Spinal cord (tissue), 10 donors: ENCODE measurements around the gene BMPER. TPM values are rescaled to one million over a fixed set of nuclear protein-coding genes. Genes with fewer than 3 reads are reported as not detected.

ENCODE experiments used
- DNase-seq, 6 donors: peaks; one replicate each; pipeline versions ENCODE4 v3.0.0 to v3.0.0-alpha.2; 2013 to 2015; ENCODE audit warnings: low spot score in 6 of 6, low read depth in 4 of 6
- H3K27ac ChIP-seq: one replicate; pipeline ENCODE4 v1.5.1; 2013; ENCODE audit warnings: low read depth, low read length, control low read depth
- H3K27me3 ChIP-seq: one replicate; pipeline ENCODE4 v1.6.1; 2013; ENCODE audit warnings: low read length; ENCODE audit not compliant: control insufficient read depth, insufficient read depth
- H3K36me3 ChIP-seq: one replicate; pipeline ENCODE4 v1.6.1; 2013; ENCODE audit warnings: low read length; ENCODE audit not compliant: control insufficient read depth, insufficient read depth
- H3K4me1 ChIP-seq: one replicate; pipeline ENCODE4 v1.6.1; 2013; ENCODE audit warnings: low read length; ENCODE audit not compliant: control insufficient read depth, insufficient read depth
- H3K4me3 ChIP-seq: one replicate; pipeline ENCODE4 v1.5.1; 2013; ENCODE audit warnings: low read depth, low read length, control low read depth
- H3K9me3 ChIP-seq: one replicate; pipeline ENCODE4 v1.6.1; 2013; ENCODE audit warnings: low read length; ENCODE audit not compliant: control insufficient read depth, insufficient read depth
- WGBS: methylation state at CpG from one replicate; pipeline ENCODE4 v1.1.5; 2013; ENCODE audit warnings: missing lambda C conversion rate; ENCODE audit not compliant: insufficient coverage; 5-methylcytosine and 5-hydroxymethylcytosine counted together
- polyA plus RNA-seq, 2 donors: library from polyadenylated mRNA; unstranded; fragments of 120-200 nt; gene quantifications; one replicate each; pipeline ENCODE4 v1.2.1, GENCODE V29; 2013; ENCODE audit not compliant: insufficient read length in 2 of 2
- total RNA-seq, 2 donors: library from RNA; depleted of rRNA in 1 of 2; stranded (reverse); fragments of 120-200 nt in 1 of 2; fragments of >200 nt in 1 of 2; gene quantifications; one replicate each; pipeline versions ENCODE4 v1.2.3 to v1.2.4, GENCODE V29; 2013 to 2014
- donor health status: healthy.

Gene BMPER
- total and polyA plus RNA-seq, 4 donors, result 16.8 to 36.3 (median 29.1) TPM

GRCh38 chr7:33933611-33934281 is 28.4 kb downstream of the BMPER start:
- H3K27me3 ChIP-seq, result no peaks in the 10 kb centered on the region
- H3K4me1 ChIP-seq, result peaks cover 5% of the 10 kb centered on the region
- no peak overlapping the region for H3K27ac ChIP-seq
- WGBS, result 51% methylated on average over 3 of the region's 4 CpGs
- no peak overlapping the region for H3K4me3 ChIP-seq
- no peak for DNase-seq
- H3K9me3 ChIP-seq, result no peaks in the 10 kb centered on the region
- no peaks in the 10 kb centered on the region for H3K36me3 ChIP-seq

- Histone ChIP-seq H3K9me3 (no peaks in the 10 kb centered on the region), H3K4me3 (no peak overlapping the region), H3K27ac (no peak overlapping the region), H3K27me3 (no peaks in the 10 kb centered on the region), H3K36me3 (no peaks in the 10 kb centered on the region), H3K4me1 (peaks cover 5% of the 10 kb centered on the region)
- WGBS, result 78% methylated on average over 1 of the region's 2 CpGs
- no peak for DNase-seq
These were observed 29.1 kb downstream of the BMPER start for GRCh38 chr7:33934391-33934790.

- H3K36me3 ChIP-seq, result no peaks in the 10 kb centered on the region
- DNase-seq, result peak in 1 of 6 donors; percentile 18
- H3K4me3 ChIP-seq, result no peak overlapping the region
- H3K4me1 ChIP-seq, result peaks cover 5% of the 10 kb centered on the region
- no peak overlapping the region for H3K27ac ChIP-seq
- no peaks in the 10 kb centered on the region for H3K27me3 ChIP-seq
- WGBS, result 20% methylated on average over 1 of the region's 5 CpGs
- no peaks in the 10 kb centered on the region for H3K9me3 ChIP-seq
These were observed 31.2 kb downstream of the BMPER start for GRCh38 chr7:33936503-33936902.

- Histone ChIP-seq H3K27me3 (no peaks in the 10 kb centered on the region), H3K4me1 (peaks cover 3% of the 10 kb centered on the region), H3K36me3 (no peaks in the 10 kb centered on the region), H3K27ac (no peak overlapping the region), H3K9me3 (no peaks in the 10 kb centered on the region), H3K4me3 (no peak overlapping the region)
- DNase-seq, result no peak
- WGBS, result 72% methylated on average over 4 of the region's 5 CpGs
These were observed 32.5 kb downstream of the BMPER start for GRCh38 chr7:33937871-33938270.

- no CpG with 5 or more reads among the region's 2 CpGs for WGBS
- Histone ChIP-seq H3K27me3 (no peaks in the 10 kb centered on the region), H3K9me3 (no peaks in the 10 kb centered on the region), H3K4me3 (no peak overlapping the region), H3K27ac (no peak overlapping the region), H3K36me3 (no peaks in the 10 kb centered on the region), H3K4me1 (no peaks in the 10 kb centered on the region)
- DNase-seq, result no peak
These were observed 33.8 kb downstream of the BMPER start for GRCh38 chr7:33939121-33939520.

- Histone ChIP-seq H3K27ac (no peak overlapping the region), H3K36me3 (no peaks in the 10 kb centered on the region), H3K9me3 (no peaks in the 10 kb centered on the region), H3K27me3 (no peaks in the 10 kb centered on the region), H3K4me1 (no peaks in the 10 kb centered on the region), H3K4me3 (no peak overlapping the region)
- DNase-seq, result no peak
These were observed 35.2 kb downstream of the BMPER start for GRCh38 chr7:33940503-33940902.

GRCh38 chr7:33941418-33941817 is 36.1 kb downstream of the BMPER start:
- no peaks in the 10 kb centered on the region for H3K9me3 ChIP-seq
- 90% methylated on average over 4 of the region's 6 CpGs for WGBS

GRCh38 chr7:33946094-33946699 is 40.9 kb downstream of the BMPER start:
- WGBS, result 71% methylated on average over 2 of the region's 3 CpGs
- Histone ChIP-seq H3K36me3 (no peaks in the 10 kb centered on the region), H3K4me3 (no peak overlapping the region)

More at GRCh38 chr7:33941418-33941817, 36.1 kb downstream of the BMPER start:
- H3K4me1 ChIP-seq, result no peaks in the 10 kb centered on the region
- H3K36me3 ChIP-seq, result no peaks in the 10 kb centered on the region
- H3K27me3 ChIP-seq, result no peaks in the 10 kb centered on the region
- H3K4me3 ChIP-seq, result no peak overlapping the region
- no peak for DNase-seq
- H3K27ac ChIP-seq, result no peak overlapping the region

GRCh38 chr7:33950047-33950714 is 44.8 kb downstream of the BMPER start:
- Histone ChIP-seq H3K9me3 (no peaks in the 10 kb centered on the region), H3K27ac (no peak overlapping the region), H3K4me1 (no peaks in the 10 kb centered on the region), H3K4me3 (no peak overlapping the region), H3K27me3 (no peaks in the 10 kb centered on the region), H3K36me3 (no peaks in the 10 kb centered on the region)
- WGBS, result 100% methylated on average over 5 of the region's 5 CpGs
- DNase-seq, result no peak

More at GRCh38 chr7:33946094-33946699, 40.9 kb downstream of the BMPER start:
- Histone ChIP-seq H3K27me3 (no peaks in the 10 kb centered on the region), H3K9me3 (no peaks in the 10 kb centered on the region), H3K4me1 (no peaks in the 10 kb centered on the region), H3K27ac (no peak overlapping the region)
- DNase-seq, result no peak

- no peak overlapping the region for H3K27ac ChIP-seq
- H3K27me3 ChIP-seq, result no peaks in the 10 kb centered on the region
- no peak overlapping the region for H3K4me3 ChIP-seq
- no peaks in the 10 kb centered on the region for H3K4me1 ChIP-seq
- 77% methylated on average over 2 of the region's 3 CpGs for WGBS
- no peak for DNase-seq
- H3K36me3 ChIP-seq, result no peaks in the 10 kb centered on the region
- H3K9me3 ChIP-seq, result no peaks in the 10 kb centered on the region
These were observed 47.5 kb downstream of the BMPER start for GRCh38 chr7:33952824-33953223.
